SJSA1 (cell line): ENCODE measurements around the gene PMVK. TPM values are rescaled to one million over a fixed set of nuclear protein-coding genes. Genes with fewer than 3 reads are reported as not detected.

Experiments used
- DNase-seq, 2 experiments: peaks; one replicate each; pipeline ENCODE4 v3.0.0-alpha.2; 2015 to 2020; ENCODE audit warnings: low spot score in 2 of 2, low read depth in 1 of 2
- H3K27ac ChIP-seq: fragments of 250-450 bp; sonication (Bioruptor Pico); 2 replicates; pipeline ENCODE4 v1.5.1; 2020; ENCODE audit warnings: mild to moderate bottlenecking, moderate library complexity
- H3K27me3 ChIP-seq: fragments of 250-450 bp; sonication (Bioruptor Pico); replicated peaks from 2 replicates; pipeline ENCODE4 v1.5.1; 2020; ENCODE audit warnings: mild to moderate bottlenecking, moderate library complexity
- H3K36me3 ChIP-seq: fragments of 250-450 bp; sonication (Bioruptor Pico); 2 replicates; pipeline ENCODE4 v1.5.1; 2020; ENCODE audit warnings: mild to moderate bottlenecking
- H3K4me1 ChIP-seq: fragments of 250-450 bp; sonication (Bioruptor Pico); replicated peaks from 2 replicates; pipeline ENCODE4 v1.6.1; 2021; ENCODE audit warnings: mild to moderate bottlenecking
- H3K4me3 ChIP-seq: fragments of 250-450 bp; sonication (Bioruptor Pico); 2 replicates; pipeline ENCODE4 v1.5.1; 2020; ENCODE audit warnings: mild to moderate bottlenecking
- H3K9me3 ChIP-seq: fragments of 250-450 bp; sonication (Bioruptor Pico); replicated peaks from 2 replicates; pipeline ENCODE4 v1.5.1; 2020; ENCODE audit warnings: mild to moderate bottlenecking
- total RNA-seq: library from RNA; depleted of rRNA; stranded (reverse); fragments of >200 nt; shearing (Covaris generic); gene quantifications from 2 replicates; pipeline ENCODE4 v1.2.3, GENCODE V29; 2014; rRNA removed

Gene PMVK
- total RNA-seq, 1 experiment from 2014 or later: 4.7 TPM

GRCh38 chr1:154879038-154879421 is 57.5 kb downstream of the PMVK start:
- no peaks in the 10 kb centered on the region for H3K36me3 ChIP-seq
- H3K27ac ChIP-seq: no peak overlapping the region
- H3K4me3 ChIP-seq: no peak overlapping the region
- no peaks in the 10 kb centered on the region; the same call in 1 of the 2 replicates for H3K9me3 ChIP-seq
- H3K4me1 ChIP-seq: peaks cover 4% of the 10 kb centered on the region; the same call in 1 of the 2 replicates
- DNase-seq: no peak
- H3K27me3 ChIP-seq: peaks cover 36% of the 10 kb centered on the region

- no peaks in the 10 kb centered on the region for H3K36me3 ChIP-seq
- no peak overlapping the region for H3K4me3 ChIP-seq
- H3K27me3 ChIP-seq: peaks cover 31% of the 10 kb centered on the region
- H3K4me1 ChIP-seq: peaks cover 4% of the 10 kb centered on the region; the same call in 1 of the 2 replicates
- DNase-seq: peak; percentile 44 to 78
- no peak overlapping the region for H3K27ac ChIP-seq
- H3K9me3 ChIP-seq: no peaks in the 10 kb centered on the region; the same call in 1 of the 2 replicates
These were observed 58.0 kb downstream of the PMVK start for GRCh38 chr1:154878371-154879037.

- H3K27me3 ChIP-seq: peaks cover 30% of the 10 kb centered on the region
- no peak overlapping the region for H3K27ac ChIP-seq
These were observed 59.0 kb downstream of the PMVK start for GRCh38 chr1:154877370-154877974.

GRCh38 chr1:154876842-154877369 is 59.6 kb downstream of the PMVK start:
- Histone ChIP-seq H3K27me3 (peaks cover 27% of the 10 kb centered on the region), H3K4me3 (no peak overlapping the region)
- no peak for DNase-seq

More at GRCh38 chr1:154877370-154877974, 59.0 kb downstream of the PMVK start:
- H3K36me3 ChIP-seq: no peaks in the 10 kb centered on the region
- no peak overlapping the region for H3K4me3 ChIP-seq
- H3K9me3 ChIP-seq: no peaks in the 10 kb centered on the region; the same call in 1 of the 2 replicates
- H3K4me1 ChIP-seq: peaks cover 4% of the 10 kb centered on the region; the same call in 1 of the 2 replicates
- no peak for DNase-seq

More at GRCh38 chr1:154876842-154877369, 59.6 kb downstream of the PMVK start:
- Histone ChIP-seq H3K9me3 (no peaks in the 10 kb centered on the region; the same call in 1 of the 2 replicates), H3K27ac (no peak overlapping the region), H3K4me1 (peaks cover 4% of the 10 kb centered on the region; the same call in 1 of the 2 replicates), H3K36me3 (no peaks in the 10 kb centered on the region)

Other genes with a start within 250 kb of the PMVK start
- not detected in 2 replicates for gene KCNN3, start 66.4 kb downstream of the PMVK start, total RNA-seq
- 25.2 and 30.2 TPM in 2 replicates for gene PBXIP1, start 19.4 kb upstream of the PMVK start, total RNA-seq
- 18.0 and 20.0 TPM in 2 replicates for gene PYGO2, start 25.1 kb upstream of the PMVK start, total RNA-seq
- 101 and 155 TPM in 2 replicates for gene SHC1, start 34.0 kb upstream of the PMVK start, total RNA-seq
- 290 and 338 TPM in 2 replicates for gene CKS1B, start 38.0 kb upstream of the PMVK start, total RNA-seq
- gene FLAD1, start 46.6 kb upstream of the PMVK start, total RNA-seq: 15.4 and 23.7 TPM in 2 replicates
- gene LENEP, start 56.9 kb upstream of the PMVK start, total RNA-seq: not detected in 2 replicates
- 15.3 and 24.5 TPM in 2 replicates for gene ZBTB7B, start 66.1 kb upstream of the PMVK start, total RNA-seq
- not detected in 2 replicates for gene DCST2, start 97.1 kb upstream of the PMVK start, total RNA-seq
- gene DCST1, start 97.1 kb upstream of the PMVK start, total RNA-seq: not detected in 2 replicates
- 27.0 and 32.0 TPM in 2 replicates for gene ADAM15, start 114.6 kb upstream of the PMVK start, total RNA-seq
- gene EFNA4, start 127.0 kb upstream of the PMVK start, total RNA-seq: 4.7 and 4.8 TPM in 2 replicates
- 0.21 and 0.85 TPM in 2 replicates for gene EFNA3, start 142.1 kb upstream of the PMVK start, total RNA-seq
- 0.89 and 0.91 TPM in 2 replicates for gene EFNA1, start 191.2 kb upstream of the PMVK start, total RNA-seq
- gene SLC50A1, start 199.1 kb upstream of the PMVK start, total RNA-seq: 9.9 and 23.4 TPM in 2 replicates
- gene DPM3, start 203.8 kb upstream of the PMVK start, total RNA-seq: 40.7 and 76.6 TPM in 2 replicates
- 61.7 and 94.8 TPM in 2 replicates for gene KRTCAP2, start 236.6 kb upstream of the PMVK start, total RNA-seq
- 0.21 and 1.1 TPM in 2 replicates for gene TRIM46, start 237.1 kb upstream of the PMVK start, total RNA-seq